Mesothelial cell of epicardium (in vitro differentiated cells): ENCODE results near the gene WSCD1. TPM values are rescaled to one million over a fixed set of nuclear protein-coding genes. Genes with fewer than 3 reads are reported as not detected.

Experiments
- DNase-seq, 2 experiments: peaks; one replicate each; pipeline ENCODE4 v3.0.0; 2021; ENCODE audit warnings: low spot score in 2 of 2; ENCODE audit not compliant: unreplicated experiment in 2 of 2
- H3K27ac Mint-ChIP-seq: 2 replicates; pipeline ENCODE4 v1.8.0; 2021; ENCODE audit warnings: mixed read lengths
- H3K27me3 Mint-ChIP-seq: 2 replicates; pipeline ENCODE4 v1.8.0; 2021; ENCODE audit warnings: low read depth, mixed read lengths
- H3K36me3 Mint-ChIP-seq: 2 replicates; pipeline ENCODE4 v1.8.0; 2021; ENCODE audit warnings: mixed read lengths
- H3K4me1 Mint-ChIP-seq: 2 replicates; pipeline ENCODE4 v1.8.0; 2021; ENCODE audit warnings: mixed read lengths
- H3K4me3 Mint-ChIP-seq: 2 replicates; pipeline ENCODE4 v1.8.0; 2021; ENCODE audit warnings: mild to moderate bottlenecking, moderate library complexity, mixed read lengths
- H3K9me3 Mint-ChIP-seq: 2 replicates; pipeline ENCODE4 v1.8.0; 2021; ENCODE audit warnings: mixed read lengths
- CTCF ChIP-seq: fragments of 200-600 bp; sonication (generic); IDR thresholded peaks from one replicate; pipeline ENCODE4 v1.5.0; 2021; ENCODE audit warnings: antibody characterized with exemption; ENCODE audit not compliant: unreplicated experiment
- total RNA-seq: library from RNA; stranded (reverse); gene quantifications from 3 replicates; pipeline ENCODE4 v1.2.1, GENCODE V29; 2021

Gene WSCD1
- total RNA-seq, 1 donor from 2014 or later, result 1.6 TPM

- Mint-ChIP-seq H3K9me3 (no peaks in the 10 kb centered on the region), H3K27me3 (peaks cover 42% of the 10 kb centered on the region), H3K4me1 (no peaks in the 10 kb centered on the region), H3K4me3 (no peak overlapping the region), H3K27ac (no peak overlapping the region), H3K36me3 (no peaks in the 10 kb centered on the region)
- no peak for DNase-seq
- no peak for TF ChIP-seq CTCF
These were observed 67.7 kb downstream of the WSCD1 start for GRCh38 chr17:6137716-6138502.

- no peak for TF ChIP-seq CTCF
- no peaks in the 10 kb centered on the region for H3K4me1 Mint-ChIP-seq
- H3K27me3 Mint-ChIP-seq, result peaks cover 42% of the 10 kb centered on the region
- H3K27ac Mint-ChIP-seq, result no peak overlapping the region
- DNase-seq, result no peak
- H3K4me3 Mint-ChIP-seq, result no peak overlapping the region
- H3K9me3 Mint-ChIP-seq, result no peaks in the 10 kb centered on the region
- no peaks in the 10 kb centered on the region for H3K36me3 Mint-ChIP-seq
These were observed 68.7 kb downstream of the WSCD1 start for GRCh38 chr17:6138761-6139446.

DNA sequence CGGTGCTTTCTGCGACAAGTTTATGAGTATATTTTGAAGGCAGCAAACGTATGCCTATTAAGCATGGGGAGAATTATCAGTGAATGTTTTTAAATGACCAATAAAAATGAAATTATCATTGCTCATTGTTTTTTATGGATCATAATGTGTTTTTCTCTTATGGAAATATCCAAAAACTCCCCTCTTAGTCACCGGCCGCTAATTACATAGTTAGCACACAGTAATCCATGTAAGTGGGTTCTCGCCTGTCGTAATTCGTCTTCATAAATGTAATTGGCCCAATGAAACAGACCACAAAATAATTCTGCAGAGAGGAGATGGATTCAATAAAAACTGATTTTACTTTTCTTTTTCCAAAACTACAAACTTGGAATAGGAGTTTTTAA, 69.3 kb downstream of the WSCD1 start:
- no peak overlapping the region for H3K4me3 Mint-ChIP-seq

DNA sequence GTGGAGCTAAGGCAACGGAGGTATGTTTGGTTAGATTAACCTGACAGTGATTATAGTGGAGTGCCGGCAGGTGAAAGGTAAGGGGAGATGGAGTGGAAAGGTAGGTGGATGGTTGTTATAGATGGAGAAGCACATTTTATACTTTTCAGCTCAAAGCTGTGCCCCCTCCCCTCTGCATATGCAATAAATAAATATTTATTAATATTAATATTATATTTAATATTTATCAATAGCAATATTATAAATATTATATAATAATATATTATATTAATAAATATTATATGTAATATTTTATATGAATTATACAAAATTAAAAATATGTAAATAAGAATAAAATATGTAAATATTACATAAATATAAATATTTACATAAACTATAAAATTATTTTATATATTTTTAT, 70.0 kb downstream of the WSCD1 start:
- Mint-ChIP-seq H3K27ac (no peak overlapping the region), H3K36me3 (no peaks in the 10 kb centered on the region)
- DNase-seq, result no peak

More for the DNA sequence above, 69.3 kb downstream of the WSCD1 start:
- Mint-ChIP-seq H3K36me3 (no peaks in the 10 kb centered on the region), H3K27ac (no peak overlapping the region), H3K9me3 (no peaks in the 10 kb centered on the region), H3K4me1 (no peaks in the 10 kb centered on the region), H3K27me3 (peaks cover 42% of the 10 kb centered on the region)
- TF ChIP-seq CTCF, result no peak
- DNase-seq, result no peak

GRCh38 chr17:6140728-6141330, 70.7 kb downstream of the WSCD1 start:
- DNase-seq, result no peak
- no peak for TF ChIP-seq CTCF
- H3K9me3 Mint-ChIP-seq, result peaks cover 4% of the 10 kb centered on the region
- no peak overlapping the region for H3K27ac Mint-ChIP-seq
- H3K36me3 Mint-ChIP-seq, result no peaks in the 10 kb centered on the region
- peaks cover 36% of the 10 kb centered on the region for H3K27me3 Mint-ChIP-seq
- no peak overlapping the region for H3K4me3 Mint-ChIP-seq
- H3K4me1 Mint-ChIP-seq, result no peaks in the 10 kb centered on the region

More for the DNA sequence above, 70.0 kb downstream of the WSCD1 start:
- Mint-ChIP-seq H3K9me3 (peaks cover 2% of the 10 kb centered on the region), H3K4me3 (no peak overlapping the region), H3K27me3 (peaks cover 36% of the 10 kb centered on the region), H3K4me1 (no peaks in the 10 kb centered on the region)
- TF ChIP-seq CTCF, result no peak
